HepG2 (cell line): ENCODE results near the gene MTMR10. TPM values are rescaled to one million over a fixed set of nuclear protein-coding genes. Genes with fewer than 3 reads are reported as not detected.

Experiments used
- CREB1 ChIP-seq, 2 experiments: fragments of 450-650 bp in 1 of 2; IDR thresholded peaks; 2 replicates each; pipeline ENCODE4 v1.6.1; 2016 to 2017; ENCODE audit warnings: control low read depth in 1 of 2, mild to moderate bottlenecking in 1 of 2, missing compliant biosample characterization in 1 of 2, missing genetic modification characterization in 1 of 2
- KDM2A ChIP-seq: sonication (generic); formaldehyde crosslinking; IDR thresholded peaks from 2 replicates; pipeline ENCODE4 v1.4.0; 2020; ENCODE audit warnings: low read depth, missing genetic modification reagents, borderline replicate concordance
- KLF6 ChIP-seq: IDR thresholded peaks from 2 replicates; pipeline ENCODE4 v1.8.0; 2016; ENCODE audit warnings: missing biosample characterization, missing genetic modification reagents
- NFE2 ChIP-seq: sonication (generic); formaldehyde crosslinking; IDR thresholded peaks from 2 replicates; pipeline ENCODE4 v1.4.0; 2020; ENCODE audit warnings: missing genetic modification reagents
- RBM22 ChIP-seq: fragments of 200-400 bp; formaldehyde crosslinking; optimal IDR thresholded peaks from 2 replicates; pipeline ENCODE3; 2017; ENCODE audit warnings: mild to moderate bottlenecking, low read length, moderate library complexity
- RBM39 ChIP-seq: fragments of 200-400 bp; formaldehyde crosslinking; IDR thresholded peaks from one replicate; pipeline ENCODE4 v1.6.1; 2018; ENCODE audit warnings: antibody characterized with exemption, mild to moderate bottlenecking, low read depth, low read length; ENCODE audit not compliant: poor library complexity, severe bottlenecking
- RFXAP ChIP-seq: sonication (generic); formaldehyde crosslinking; IDR thresholded peaks from 2 replicates; pipeline ENCODE4 v1.4.0; 2020; ENCODE audit warnings: missing genetic modification reagents, borderline replicate concordance
- SALL2 ChIP-seq: sonication (generic); formaldehyde crosslinking; IDR thresholded peaks from 2 replicates; pipeline ENCODE4 v1.8.1; 2023; ENCODE audit warnings: mild to moderate bottlenecking, missing genetic modification reagents, inconsistent platforms
- SP2 ChIP-seq: sonication (generic); formaldehyde crosslinking; IDR thresholded peaks from 2 replicates; pipeline ENCODE4 v1.5.1; 2020; ENCODE audit warnings: mild to moderate bottlenecking, missing genetic modification reagents
- ZFP36 ChIP-seq: fragments of 150-350 bp; IDR thresholded peaks from 2 replicates; pipeline ENCODE4 v1.6.1; 2018; ENCODE audit warnings: borderline replicate concordance, low read length, low read depth; ENCODE audit not compliant: partially characterized antibody
- ZFY ChIP-seq: sonication (generic); formaldehyde crosslinking; IDR thresholded peaks from 2 replicates; pipeline ENCODE4 v1.4.0; 2020; ENCODE audit warnings: missing genetic modification reagents
- ZNF34 ChIP-seq: sonication (generic); formaldehyde crosslinking; IDR thresholded peaks from 2 replicates; pipeline ENCODE4 v1.4.0; 2020; ENCODE audit warnings: mild to moderate bottlenecking, missing genetic modification reagents, borderline replicate concordance
- ZNF383 ChIP-seq: sonication (generic); formaldehyde crosslinking; IDR thresholded peaks from 2 replicates; pipeline ENCODE4 v1.4.0; 2020; ENCODE audit warnings: missing genetic modification reagents, mild to moderate bottlenecking, borderline replicate concordance
- ZNF674 ChIP-seq: sonication (generic); formaldehyde crosslinking; IDR thresholded peaks from 2 replicates; pipeline ENCODE4 v1.5.0; 2020; ENCODE audit warnings: low read depth, mild to moderate bottlenecking, missing genetic modification reagents
- polyA plus RNA-seq, 8 experiments: library from polyadenylated mRNA; depleted of rRNA in 3 of 8; stranded (reverse) in 7 of 8; unstranded in 1 of 8; fragments of >200 nt; fragmentation: Illumina TruSeq in 4 of 8; extraction: Trizol in 4 of 8; gene quantifications; 2 replicates each; pipeline versions ENCODE4 v1.2.1 to v1.2.3, GENCODE V29; 2011 to 2016; ENCODE audit warnings: low read depth in 4 of 8, missing spikeins in 1 of 8, mixed read lengths in 1 of 8; ENCODE audit not compliant: insufficient read depth in 1 of 8
- total RNA-seq, 5 experiments: library from RNA; depleted of rRNA; stranded (reverse); fragments of >200 nt; fragmentation: Illumina TruSeq; extraction: Trizol; gene quantifications; 2 replicates each; pipeline ENCODE4 v1.2.3, GENCODE V29; 2016; ENCODE audit warnings: low read depth in 1 of 5
- TF ChIP-seq, protein P1 (sequence below): sonication (generic); formaldehyde crosslinking; IDR thresholded peaks from 2 replicates; pipeline ENCODE4 v1.4.0; 2020; ENCODE audit warnings: missing genetic modification reagents
- TF ChIP-seq, protein P2 (sequence below): sonication (generic); formaldehyde crosslinking; IDR thresholded peaks from 2 replicates; pipeline ENCODE4 v1.4.0; 2020; ENCODE audit warnings: missing genetic modification reagents, low read depth, mild to moderate bottlenecking, borderline replicate concordance
- TF ChIP-seq, protein P3 (sequence below): sonication (generic); formaldehyde crosslinking; IDR thresholded peaks from 2 replicates; pipeline ENCODE4 v1.4.0; 2020; ENCODE audit warnings: missing genetic modification reagents
- TF ChIP-seq, protein P4 (sequence below): sonication (generic); formaldehyde crosslinking; IDR thresholded peaks from 2 replicates; pipeline ENCODE4 v1.4.0; 2020; ENCODE audit warnings: mild to moderate bottlenecking, missing genetic modification reagents

Gene MTMR10
- total and polyA plus RNA-seq, 2 of the 13 experiments (the other 11 are each of a cell fraction or from before 2014, with no cell fraction given): 10.2 to 17.4 TPM

DNA sequence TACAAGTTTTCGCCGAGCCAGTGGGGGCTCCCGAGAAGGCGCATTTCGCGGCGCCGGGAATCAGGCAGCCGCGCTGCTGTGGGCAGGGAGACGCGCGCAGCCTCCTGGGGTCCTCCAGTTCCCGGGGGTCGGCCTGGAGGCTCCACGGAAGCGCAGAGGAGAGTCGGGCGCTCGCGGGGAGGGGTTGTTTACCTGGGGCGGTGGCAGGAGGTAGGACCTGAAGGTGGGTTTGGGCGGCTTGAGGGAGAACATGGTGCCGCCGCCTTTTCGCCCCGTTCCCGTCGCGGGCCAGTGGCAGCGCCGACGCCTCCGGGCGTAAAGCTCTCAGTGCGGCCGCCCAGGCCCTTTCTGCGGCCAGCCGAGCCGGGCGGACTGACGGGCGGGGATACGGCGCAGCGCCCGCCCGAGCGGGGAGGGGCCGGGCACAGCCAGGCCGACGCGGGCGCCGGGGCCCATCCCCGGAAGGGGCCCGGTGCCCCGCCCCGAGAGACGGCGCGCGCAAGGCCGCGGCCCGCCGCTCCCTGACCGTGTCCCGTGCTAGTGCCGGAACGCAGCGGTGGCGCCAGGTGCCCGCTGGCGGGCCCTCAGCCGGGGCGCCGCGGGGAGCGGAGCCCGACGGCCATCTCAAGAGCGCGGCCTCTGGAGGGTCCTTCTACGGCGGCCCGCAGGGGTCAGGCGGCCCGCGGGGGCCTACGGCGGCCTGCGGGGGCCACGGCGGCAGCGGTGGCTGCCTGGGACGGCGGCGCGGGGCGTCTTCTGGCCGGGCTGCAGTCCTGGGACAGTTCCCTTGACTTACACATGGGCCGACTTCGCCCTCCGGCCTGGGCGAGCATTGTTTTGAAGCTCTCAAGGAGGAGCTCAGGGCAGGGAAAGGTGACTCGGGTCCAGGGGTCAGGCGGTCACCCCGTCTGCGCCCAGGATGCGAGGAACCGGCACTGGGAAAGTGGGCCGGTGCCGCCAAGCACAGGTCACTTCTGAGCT is at the start of gene MTMR10 (continued):
- TF ChIP-seq, protein P1, sequence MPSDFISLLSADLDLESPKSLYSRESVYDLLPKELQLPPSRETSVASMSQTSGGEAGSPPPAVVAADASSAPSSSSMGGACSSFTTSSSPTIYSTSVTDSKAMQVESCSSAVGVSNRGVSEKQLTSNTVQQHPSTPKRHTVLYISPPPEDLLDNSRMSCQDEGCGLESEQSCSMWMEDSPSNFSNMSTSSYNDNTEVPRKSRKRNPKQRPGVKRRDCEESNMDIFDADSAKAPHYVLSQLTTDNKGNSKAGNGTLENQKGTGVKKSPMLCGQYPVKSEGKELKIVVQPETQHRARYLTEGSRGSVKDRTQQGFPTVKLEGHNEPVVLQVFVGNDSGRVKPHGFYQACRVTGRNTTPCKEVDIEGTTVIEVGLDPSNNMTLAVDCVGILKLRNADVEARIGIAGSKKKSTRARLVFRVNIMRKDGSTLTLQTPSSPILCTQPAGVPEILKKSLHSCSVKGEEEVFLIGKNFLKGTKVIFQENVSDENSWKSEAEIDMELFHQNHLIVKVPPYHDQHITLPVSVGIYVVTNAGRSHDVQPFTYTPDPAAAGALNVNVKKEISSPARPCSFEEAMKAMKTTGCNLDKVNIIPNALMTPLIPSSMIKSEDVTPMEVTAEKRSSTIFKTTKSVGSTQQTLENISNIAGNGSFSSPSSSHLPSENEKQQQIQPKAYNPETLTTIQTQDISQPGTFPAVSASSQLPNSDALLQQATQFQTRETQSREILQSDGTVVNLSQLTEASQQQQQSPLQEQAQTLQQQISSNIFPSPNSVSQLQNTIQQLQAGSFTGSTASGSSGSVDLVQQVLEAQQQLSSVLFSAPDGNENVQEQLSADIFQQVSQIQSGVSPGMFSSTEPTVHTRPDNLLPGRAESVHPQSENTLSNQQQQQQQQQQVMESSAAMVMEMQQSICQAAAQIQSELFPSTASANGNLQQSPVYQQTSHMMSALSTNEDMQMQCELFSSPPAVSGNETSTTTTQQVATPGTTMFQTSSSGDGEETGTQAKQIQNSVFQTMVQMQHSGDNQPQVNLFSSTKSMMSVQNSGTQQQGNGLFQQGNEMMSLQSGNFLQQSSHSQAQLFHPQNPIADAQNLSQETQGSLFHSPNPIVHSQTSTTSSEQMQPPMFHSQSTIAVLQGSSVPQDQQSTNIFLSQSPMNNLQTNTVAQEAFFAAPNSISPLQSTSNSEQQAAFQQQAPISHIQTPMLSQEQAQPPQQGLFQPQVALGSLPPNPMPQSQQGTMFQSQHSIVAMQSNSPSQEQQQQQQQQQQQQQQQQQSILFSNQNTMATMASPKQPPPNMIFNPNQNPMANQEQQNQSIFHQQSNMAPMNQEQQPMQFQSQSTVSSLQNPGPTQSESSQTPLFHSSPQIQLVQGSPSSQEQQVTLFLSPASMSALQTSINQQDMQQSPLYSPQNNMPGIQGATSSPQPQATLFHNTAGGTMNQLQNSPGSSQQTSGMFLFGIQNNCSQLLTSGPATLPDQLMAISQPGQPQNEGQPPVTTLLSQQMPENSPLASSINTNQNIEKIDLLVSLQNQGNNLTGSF (CRISPR knock-in tag): peak; percentile 21; the same call in 1 of the 2 replicates
- TF ChIP-seq ZNF674 (CRISPR knock-in tag) (0 out of 2 replicates have a peak, but pooled peaks have one; percentile 58), RBM22 (no peak), SALL2 (CRISPR knock-in tag) (peak; percentile 72; the same call in 1 of the 2 replicates), KDM2A (peak; percentile 44), ZNF383 (CRISPR knock-in tag) (no peak), ZFP36 (no peak), RBM39 (peak; percentile 39), KLF6 (CRISPR knock-in tag) (no peak; the same call in 1 of the 2 replicates), ZNF34 (peak; percentile 34; the same call in 1 of the 2 replicates), RFXAP (CRISPR knock-in tag) (peak; percentile 36; the same call in 1 of the 2 replicates), ZFY (CRISPR knock-in tag) (peak; percentile 98), SP2 (CRISPR knock-in tag) (peak; percentile 42; the same call in 1 of the 2 replicates), CREB1 (IDR thresholded peaks at IDR 0.05) (no peak), CREB1 (CRISPR knock-in tag; IDR thresholded peaks at IDR 0.05) (no peak), NFE2 (CRISPR knock-in tag) (no peak)
- TF ChIP-seq, protein P2, sequence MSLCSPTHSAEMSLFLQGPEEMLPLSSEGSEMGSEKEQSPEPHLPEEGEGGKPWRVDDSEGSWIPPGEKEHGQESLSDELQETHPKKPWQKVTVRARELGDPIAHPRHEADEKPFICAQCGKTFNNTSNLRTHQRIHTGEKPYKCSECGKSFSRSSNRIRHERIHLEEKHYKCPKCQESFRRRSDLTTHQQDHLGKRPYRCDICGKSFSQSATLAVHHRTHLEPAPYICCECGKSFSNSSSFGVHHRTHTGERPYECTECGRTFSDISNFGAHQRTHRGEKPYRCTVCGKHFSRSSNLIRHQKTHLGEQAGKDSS (CRISPR knock-in tag): no peak
- TF ChIP-seq, protein P3, sequence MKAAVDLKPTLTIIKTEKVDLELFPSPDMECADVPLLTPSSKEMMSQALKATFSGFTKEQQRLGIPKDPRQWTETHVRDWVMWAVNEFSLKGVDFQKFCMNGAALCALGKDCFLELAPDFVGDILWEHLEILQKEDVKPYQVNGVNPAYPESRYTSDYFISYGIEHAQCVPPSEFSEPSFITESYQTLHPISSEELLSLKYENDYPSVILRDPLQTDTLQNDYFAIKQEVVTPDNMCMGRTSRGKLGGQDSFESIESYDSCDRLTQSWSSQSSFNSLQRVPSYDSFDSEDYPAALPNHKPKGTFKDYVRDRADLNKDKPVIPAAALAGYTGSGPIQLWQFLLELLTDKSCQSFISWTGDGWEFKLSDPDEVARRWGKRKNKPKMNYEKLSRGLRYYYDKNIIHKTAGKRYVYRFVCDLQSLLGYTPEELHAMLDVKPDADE: peak; percentile 74; the same call in 1 of the 2 replicates
- TF ChIP-seq, protein P4, sequence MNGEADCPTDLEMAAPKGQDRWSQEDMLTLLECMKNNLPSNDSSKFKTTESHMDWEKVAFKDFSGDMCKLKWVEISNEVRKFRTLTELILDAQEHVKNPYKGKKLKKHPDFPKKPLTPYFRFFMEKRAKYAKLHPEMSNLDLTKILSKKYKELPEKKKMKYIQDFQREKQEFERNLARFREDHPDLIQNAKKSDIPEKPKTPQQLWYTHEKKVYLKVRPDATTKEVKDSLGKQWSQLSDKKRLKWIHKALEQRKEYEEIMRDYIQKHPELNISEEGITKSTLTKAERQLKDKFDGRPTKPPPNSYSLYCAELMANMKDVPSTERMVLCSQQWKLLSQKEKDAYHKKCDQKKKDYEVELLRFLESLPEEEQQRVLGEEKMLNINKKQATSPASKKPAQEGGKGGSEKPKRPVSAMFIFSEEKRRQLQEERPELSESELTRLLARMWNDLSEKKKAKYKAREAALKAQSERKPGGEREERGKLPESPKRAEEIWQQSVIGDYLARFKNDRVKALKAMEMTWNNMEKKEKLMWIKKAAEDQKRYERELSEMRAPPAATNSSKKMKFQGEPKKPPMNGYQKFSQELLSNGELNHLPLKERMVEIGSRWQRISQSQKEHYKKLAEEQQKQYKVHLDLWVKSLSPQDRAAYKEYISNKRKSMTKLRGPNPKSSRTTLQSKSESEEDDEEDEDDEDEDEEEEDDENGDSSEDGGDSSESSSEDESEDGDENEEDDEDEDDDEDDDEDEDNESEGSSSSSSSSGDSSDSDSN (CRISPR knock-in tag): peak; percentile 96
